CD4-positive, CD25-positive, alpha-beta regulatory T cell (primary cell): Measurements from ENCODE around the gene FOCAD. TPM values are rescaled to one million over a fixed set of nuclear protein-coding genes. Genes with fewer than 3 reads are reported as not detected.

Source experiments
- ATAC-seq, 2 donors: fragments of 150-1000 bp; cut with Tn5 transposase; one replicate each; pipeline ENCODE4 v1.10.0; 2021; ENCODE audit warnings: low read depth in 2 of 2, moderate number of reproducible peaks in 2 of 2, moderate library complexity in 1 of 2
- DNase-seq, 3 donors: peaks; one replicate each; pipeline versions ENCODE4 v3.0.0 to v3.0.0-alpha.2; 2012 to 2022; ENCODE audit warnings: mixed read lengths in 1 of 3
- H3K27ac ChIP-seq: one replicate; pipeline ENCODE4 v1.7.0; 2013; ENCODE audit warnings: mild to moderate bottlenecking, low read length; ENCODE audit not compliant: insufficient read depth, poor library complexity, severe bottlenecking
- H3K27me3 ChIP-seq: one replicate; pipeline ENCODE4 v1.7.0; 2013; ENCODE audit warnings: low read length; ENCODE audit not compliant: control insufficient read depth, insufficient read depth
- H3K36me3 ChIP-seq: one replicate; pipeline ENCODE4 v1.7.0; 2013; ENCODE audit warnings: mild to moderate bottlenecking, low read length, moderate library complexity; ENCODE audit not compliant: control insufficient read depth, insufficient read depth
- H3K4me1 ChIP-seq: 2 replicates; pipeline ENCODE4 v1.7.0; 2013; ENCODE audit warnings: mild to moderate bottlenecking, low read length; ENCODE audit not compliant: insufficient read depth, control insufficient read depth, poor library complexity, severe bottlenecking
- H3K4me3 ChIP-seq: one replicate; pipeline ENCODE4 v1.7.0; 2013; ENCODE audit warnings: low read depth, mild to moderate bottlenecking, low read length, moderate library complexity
- H3K9me3 ChIP-seq, 2 experiments: 1 replicate in 1 of 2; 2 replicates in 1 of 2; pipeline ENCODE4 v1.7.0; 2013; ENCODE audit warnings: low read length in 2 of 2, mild to moderate bottlenecking in 1 of 2, moderate library complexity in 1 of 2; ENCODE audit not compliant: control insufficient read depth in 2 of 2
- H3K27ac Mint-ChIP-seq, 3 donors: one replicate each; pipeline ENCODE4 v1.8.0; 2020 to 2022; ENCODE audit warnings: mild to moderate bottlenecking in 3 of 3, mixed read lengths in 3 of 3, moderate library complexity in 2 of 3
- H3K27me3 Mint-ChIP-seq: one replicate; pipeline ENCODE4 v1.8.0; 2022; ENCODE audit warnings: mild to moderate bottlenecking, mixed read lengths
- H3K36me3 Mint-ChIP-seq: one replicate; pipeline ENCODE4 v1.8.0; 2020; ENCODE audit warnings: mixed read lengths
- H3K4me1 Mint-ChIP-seq, 4 donors: one replicate each; pipeline ENCODE4 v1.8.0; 2020 to 2022; ENCODE audit warnings: mixed read lengths in 4 of 4, mild to moderate bottlenecking in 1 of 4
- H3K4me3 Mint-ChIP-seq, 4 donors: one replicate each; pipeline ENCODE4 v1.8.0; 2020 to 2022; ENCODE audit warnings: mild to moderate bottlenecking in 4 of 4, mixed read lengths in 4 of 4, moderate library complexity in 3 of 4
- H3K9me3 Mint-ChIP-seq, 7 donors: one replicate each; pipeline ENCODE4 v1.8.0; 2020 to 2022; ENCODE audit warnings: mixed read lengths in 7 of 7, mild to moderate bottlenecking in 3 of 7, moderate library complexity in 2 of 7
- polyA plus RNA-seq, 4 donors: library from polyadenylated mRNA; unstranded; fragments of 300-500 nt; fragmentation: Illumina TruSeq; gene quantifications; one replicate each; pipeline ENCODE4 v1.2.3, GENCODE V29; 2021
- total RNA-seq: library from RNA; stranded (reverse); gene quantifications from one replicate; pipeline ENCODE4 v1.2.3, GENCODE V29; 2022

Gene FOCAD
- total and polyA plus RNA-seq, 5 donors from 2014 or later, result 9.0 to 19.6 (median 13.4) TPM

- DNase-seq (no peak), ATAC-seq (no peak)
- Mint-ChIP-seq H3K4me3 (no peak overlapping the region), H3K36me3 (peaks cover 33% of the 10 kb centered on the region), H3K9me3 (peaks cover 0 to 2% (median 0%) of the 10 kb centered on the region in 7 donors), H3K27me3 (no peaks in the 10 kb centered on the region), H3K4me1 (peaks cover 0 to 7% (median 4%) of the 10 kb centered on the region in 4 donors), H3K27ac (no peak overlapping the region)
- Histone ChIP-seq H3K4me1 (no peaks in the 10 kb centered on the region), H3K36me3 (peaks cover 2% of the 10 kb centered on the region), H3K27me3 (no peaks in the 10 kb centered on the region), H3K4me3 (no peak overlapping the region), H3K9me3 (no peaks in the 10 kb centered on the region), H3K27ac (no peak overlapping the region)
Measured at GRCh38 chr9:20863945-20864344, 179.9 kb downstream of the FOCAD start.

GRCh38 chr9:20865347-20865746, 181.3 kb downstream of the FOCAD start:
- H3K27ac Mint-ChIP-seq, result no peak overlapping the region
- DNase-seq (no peak), ATAC-seq (no peak)
- H3K4me1 Mint-ChIP-seq, result peaks cover 0 to 9% (median 4%) of the 10 kb centered on the region in 4 donors
- H3K4me3 Mint-ChIP-seq, result no peak overlapping the region
- H3K4me3 ChIP-seq, result no peak overlapping the region
- H3K27me3 ChIP-seq, result no peaks in the 10 kb centered on the region
- H3K36me3 ChIP-seq, result peaks cover 2% of the 10 kb centered on the region
- peaks cover 0 to 2% (median 0%) of the 10 kb centered on the region in 7 donors for H3K9me3 Mint-ChIP-seq
- H3K27ac ChIP-seq, result no peak overlapping the region
- no peaks in the 10 kb centered on the region for H3K27me3 Mint-ChIP-seq
- no peaks in the 10 kb centered on the region for H3K4me1 ChIP-seq
- H3K36me3 Mint-ChIP-seq, result peaks cover 34% of the 10 kb centered on the region
- H3K9me3 ChIP-seq, result no peaks in the 10 kb centered on the region

- H3K27ac ChIP-seq, result no peak overlapping the region
- H3K9me3 ChIP-seq, result no peaks in the 10 kb centered on the region
- no peak overlapping the region for H3K4me3 ChIP-seq
- H3K27ac Mint-ChIP-seq, result no peak overlapping the region
- no peak overlapping the region for H3K4me3 Mint-ChIP-seq
- H3K4me1 Mint-ChIP-seq, result peaks cover 2 to 15% (median 6%) of the 10 kb centered on the region in 4 donors
- DNase-seq (no peak), ATAC-seq (no peak)
- no peaks in the 10 kb centered on the region for H3K27me3 ChIP-seq
- peaks cover 20% of the 10 kb centered on the region for H3K36me3 Mint-ChIP-seq
- H3K36me3 ChIP-seq, result no peaks in the 10 kb centered on the region
- H3K9me3 Mint-ChIP-seq, result peaks cover 0 to 1% (median 0%) of the 10 kb centered on the region in 7 donors
- no peaks in the 10 kb centered on the region for H3K27me3 Mint-ChIP-seq
- H3K4me1 ChIP-seq, result no peaks in the 10 kb centered on the region
Measured at GRCh38 chr9:20870115-20870514, 186.1 kb downstream of the FOCAD start.

GRCh38 chr9:20872340-20872977, 188.4 kb downstream of the FOCAD start:
- Histone ChIP-seq H3K27me3 (no peaks in the 10 kb centered on the region), H3K4me3 (no peak overlapping the region), H3K9me3 (no peaks in the 10 kb centered on the region), H3K27ac (no peak overlapping the region), H3K36me3 (peaks cover 4% of the 10 kb centered on the region), H3K4me1 (no peaks in the 10 kb centered on the region)
- Mint-ChIP-seq H3K4me1 (peaks cover 0 to 11% (median 6%) of the 10 kb centered on the region in 4 donors), H3K4me3 (no peak overlapping the region), H3K9me3 (no peaks in the 10 kb centered on the region), H3K27ac (no peak overlapping the region), H3K27me3 (no peaks in the 10 kb centered on the region), H3K36me3 (peaks cover 15% of the 10 kb centered on the region)
- ATAC-seq (no peak), DNase-seq (no peak)

- Histone ChIP-seq H3K9me3 (no peaks in the 10 kb centered on the region), H3K36me3 (peaks cover 4% of the 10 kb centered on the region), H3K4me1 (no peaks in the 10 kb centered on the region), H3K27me3 (no peaks in the 10 kb centered on the region), H3K4me3 (no peak overlapping the region), H3K27ac (no peak overlapping the region)
- Mint-ChIP-seq H3K9me3 (no peaks in the 10 kb centered on the region), H3K4me3 (no peak overlapping the region), H3K36me3 (peaks cover 15% of the 10 kb centered on the region), H3K4me1 (peaks cover 0 to 11% (median 6%) of the 10 kb centered on the region in 4 donors), H3K27me3 (no peaks in the 10 kb centered on the region), H3K27ac (peak overlapping the region in 1 of 3 donors; percentile 16)
- DNase-seq (no peak), ATAC-seq (no peak)
Measured at GRCh38 chr9:20873240-20873865, 189.3 kb downstream of the FOCAD start.

- no peak overlapping the region for H3K4me3 ChIP-seq
- H3K9me3 ChIP-seq, result no peaks in the 10 kb centered on the region
- ATAC-seq (no peak), DNase-seq (no peak)
- H3K4me1 ChIP-seq, result no peaks in the 10 kb centered on the region
- H3K4me3 Mint-ChIP-seq, result no peak overlapping the region
- H3K9me3 Mint-ChIP-seq, result peaks cover 0 to 3% (median 0%) of the 10 kb centered on the region in 7 donors
- H3K36me3 Mint-ChIP-seq, result peaks cover 9% of the 10 kb centered on the region
- H3K4me1 Mint-ChIP-seq, result peaks cover 0 to 11% (median 4%) of the 10 kb centered on the region in 4 donors
- no peak overlapping the region for H3K27ac Mint-ChIP-seq
- no peaks in the 10 kb centered on the region for H3K27me3 ChIP-seq
- H3K36me3 ChIP-seq, result peaks cover 18% of the 10 kb centered on the region
- H3K27ac ChIP-seq, result no peak overlapping the region
- no peaks in the 10 kb centered on the region for H3K27me3 Mint-ChIP-seq
Measured at GRCh38 chr9:20880271-20880670, 196.2 kb downstream of the FOCAD start.

- Mint-ChIP-seq H3K4me1 (peaks cover 0 to 11% (median 4%) of the 10 kb centered on the region in 4 donors), H3K36me3 (peaks cover 9% of the 10 kb centered on the region), H3K27ac (no peak overlapping the region), H3K27me3 (no peaks in the 10 kb centered on the region), H3K9me3 (peaks cover 0 to 3% (median 0%) of the 10 kb centered on the region in 7 donors), H3K4me3 (no peak overlapping the region)
- H3K27me3 ChIP-seq, result no peaks in the 10 kb centered on the region
- H3K4me1 ChIP-seq, result no peaks in the 10 kb centered on the region
- no peak overlapping the region for H3K4me3 ChIP-seq
- DNase-seq, result no peak
- H3K27ac ChIP-seq, result no peak overlapping the region
- H3K9me3 ChIP-seq, result no peaks in the 10 kb centered on the region
- ATAC-seq, result no peak
- H3K36me3 ChIP-seq, result peaks cover 16% of the 10 kb centered on the region
Measured at GRCh38 chr9:20880675-20881074, 196.6 kb downstream of the FOCAD start.
